Measurements from ENCODE around the gene EPSTI1.

The EPSTI1 gene

GRCh38 chr13:42876270-42876714 is 115.7 kb downstream of the EPSTI1 start:
- TF ChIP-seq TEAD4 (IDR thresholded peaks at IDR 0.05) (no peak), RAD21 (IDR thresholded peaks at IDR 0.05; ENCODE audit: low read depth) (no peak), REST (IDR thresholded peaks at IDR 0.05; ENCODE audit: low read depth) (no peak), EGR1 (IDR thresholded peaks at IDR 0.05) (no peak), USF1 (IDR thresholded peaks at IDR 0.05) (no peak), ZBTB7A (IDR thresholded peaks at IDR 0.05; ENCODE audit: low read depth) (no peak), EP300 (IDR thresholded peaks at IDR 0.05; ENCODE audit: borderline replicate concordance) (no peak), CEBPB (IDR thresholded peaks at IDR 0.05) (no peak), TCF12 (IDR thresholded peaks at IDR 0.05; ENCODE audit: low read depth) (no peak), YY1 (IDR thresholded peaks at IDR 0.05; ENCODE audit: low read depth) (no peak), TAF1 (IDR thresholded peaks at IDR 0.05; ENCODE audit: low read depth) (no peak), CREB1 (IDR thresholded peaks at IDR 0.05; ENCODE audit: low read depth) (no peak), FOXM1 (IDR thresholded peaks at IDR 0.05; ENCODE audit: borderline replicate concordance, low read depth) (no peak), NFIC (IDR thresholded peaks at IDR 0.05) (no peak)
- TF ChIP-seq, protein P1, sequence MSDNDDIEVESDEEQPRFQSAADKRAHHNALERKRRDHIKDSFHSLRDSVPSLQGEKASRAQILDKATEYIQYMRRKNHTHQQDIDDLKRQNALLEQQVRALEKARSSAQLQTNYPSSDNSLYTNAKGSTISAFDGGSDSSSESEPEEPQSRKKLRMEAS (IDR thresholded peaks at IDR 0.05): no peak

DNA sequence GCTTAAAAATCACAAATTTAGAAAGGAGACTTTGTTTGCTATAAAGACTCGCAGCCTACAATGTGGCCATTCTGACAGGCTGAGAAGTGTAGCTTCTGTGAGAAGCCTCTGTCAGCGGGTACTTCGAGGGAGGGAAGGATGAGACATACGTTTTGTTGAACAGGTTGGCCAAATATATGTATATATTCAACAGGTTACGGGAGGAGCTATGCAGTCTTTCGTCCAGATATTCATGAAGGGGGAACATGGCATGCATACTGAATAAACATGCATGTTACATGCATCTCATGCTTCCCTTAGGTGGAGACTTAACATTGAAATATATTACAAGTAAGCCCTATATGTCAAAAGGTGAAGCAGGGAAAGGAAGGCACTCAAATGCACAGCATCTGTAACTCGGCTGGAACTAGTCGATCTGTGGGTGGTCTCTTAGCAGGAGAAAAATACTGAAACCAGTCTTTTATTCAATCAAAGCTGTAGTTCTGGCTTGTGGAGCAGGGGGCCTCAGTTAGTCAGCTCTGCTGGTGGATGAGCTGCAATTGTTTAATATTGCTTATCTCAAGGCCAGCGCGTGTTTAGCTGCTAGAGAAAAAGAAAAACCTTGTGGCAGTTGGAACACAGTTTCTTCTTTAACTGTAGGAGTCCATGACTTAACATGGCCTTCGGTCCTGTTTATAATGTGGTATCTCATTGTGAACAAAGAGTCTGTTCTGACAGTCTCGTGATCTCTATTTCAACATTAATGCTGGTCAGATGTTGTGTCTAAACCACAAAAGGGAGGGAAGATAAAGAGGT is 116.4 kb downstream of the EPSTI1 start:
- TF ChIP-seq TAF1 (IDR thresholded peaks at IDR 0.05; ENCODE audit: low read depth): no peak
- no peak for TF ChIP-seq REST (IDR thresholded peaks at IDR 0.05; ENCODE audit: low read depth)
- TF ChIP-seq EGR1 (IDR thresholded peaks at IDR 0.05): no peak
- no peak for TF ChIP-seq YY1 (IDR thresholded peaks at IDR 0.05; ENCODE audit: low read depth)
- TF ChIP-seq, protein P1 (IDR thresholded peaks at IDR 0.05): no peak
- TF ChIP-seq TCF12 (IDR thresholded peaks at IDR 0.05; ENCODE audit: low read depth): no peak
- no peak for TF ChIP-seq TEAD4 (IDR thresholded peaks at IDR 0.05)
- TF ChIP-seq CEBPB (IDR thresholded peaks at IDR 0.05): no peak
- no peak for TF ChIP-seq ZBTB7A (IDR thresholded peaks at IDR 0.05; ENCODE audit: low read depth)
- TF ChIP-seq RAD21 (IDR thresholded peaks at IDR 0.05; ENCODE audit: low read depth): no peak
- TF ChIP-seq EP300 (IDR thresholded peaks at IDR 0.05; ENCODE audit: borderline replicate concordance): no peak

- TF ChIP-seq EGR1 (IDR thresholded peaks at IDR 0.05) (no peak), TAF1 (IDR thresholded peaks at IDR 0.05; ENCODE audit: low read depth) (no peak), NFIC (IDR thresholded peaks at IDR 0.05) (no peak), TCF12 (IDR thresholded peaks at IDR 0.05; ENCODE audit: low read depth) (no peak), RAD21 (IDR thresholded peaks at IDR 0.05; ENCODE audit: low read depth) (no peak), CREB1 (IDR thresholded peaks at IDR 0.05; ENCODE audit: low read depth) (no peak), CEBPB (IDR thresholded peaks at IDR 0.05) (no peak), EP300 (IDR thresholded peaks at IDR 0.05; ENCODE audit: borderline replicate concordance) (no peak), TEAD4 (IDR thresholded peaks at IDR 0.05) (no peak), ZBTB7A (IDR thresholded peaks at IDR 0.05; ENCODE audit: low read depth) (no peak), USF1 (IDR thresholded peaks at IDR 0.05) (no peak)
- TF ChIP-seq, protein P1 (IDR thresholded peaks at IDR 0.05): no peak
Measured at GRCh38 chr13:42874221-42874620, 117.8 kb downstream of the EPSTI1 start.

- TF ChIP-seq, protein P1 (IDR thresholded peaks at IDR 0.05): no peak
- no peak for TF ChIP-seq FOXM1 (IDR thresholded peaks at IDR 0.05; ENCODE audit: borderline replicate concordance, low read depth)
- no peak for TF ChIP-seq EGR1 (IDR thresholded peaks at IDR 0.05)
- TF ChIP-seq TAF1 (IDR thresholded peaks at IDR 0.05; ENCODE audit: low read depth): no peak
- TF ChIP-seq TEAD4 (IDR thresholded peaks at IDR 0.05): no peak
- TF ChIP-seq RAD21 (IDR thresholded peaks at IDR 0.05; ENCODE audit: low read depth): no peak
- TF ChIP-seq ZBTB7A (IDR thresholded peaks at IDR 0.05; ENCODE audit: low read depth): no peak
- no peak for TF ChIP-seq REST (IDR thresholded peaks at IDR 0.05; ENCODE audit: low read depth)
- no peak for TF ChIP-seq TCF12 (IDR thresholded peaks at IDR 0.05; ENCODE audit: low read depth)
- TF ChIP-seq EP300 (IDR thresholded peaks at IDR 0.05; ENCODE audit: borderline replicate concordance): no peak
- no peak for TF ChIP-seq CEBPB (IDR thresholded peaks at IDR 0.05)
- no peak for TF ChIP-seq YY1 (IDR thresholded peaks at IDR 0.05; ENCODE audit: low read depth)
- TF ChIP-seq NFIC (IDR thresholded peaks at IDR 0.05): no peak
- no peak for TF ChIP-seq CREB1 (IDR thresholded peaks at IDR 0.05; ENCODE audit: low read depth)
- no peak for TF ChIP-seq USF1 (IDR thresholded peaks at IDR 0.05)
Measured at GRCh38 chr13:42873081-42873480, 119.0 kb downstream of the EPSTI1 start.

Measured in Ishikawa (cell line).